OCI-LY7 (cell line): ENCODE data around the gene DBI.

Source experiments
- EZH2phosphoT487 ChIP-seq: fragments of 200-600 bp; sonication (generic); IDR thresholded peaks from 2 replicates; pipeline ENCODE4 v1.6.1; 2018; ENCODE audit warnings: low read depth, borderline replicate concordance, mild to moderate bottlenecking, mixed run types, antibody characterized with exemption, low read length, moderate library complexity, mixed read lengths
- TF ChIP-seq, protein P1 (sequence below): fragments of 200-600 bp; sonication (generic); conservative IDR thresholded peaks from 2 replicates; pipeline ENCODE4 v1.5.1; 2014; ENCODE audit warnings: mild to moderate bottlenecking, antibody characterized with exemption, low read length, moderate library complexity, mixed read lengths

DNA sequence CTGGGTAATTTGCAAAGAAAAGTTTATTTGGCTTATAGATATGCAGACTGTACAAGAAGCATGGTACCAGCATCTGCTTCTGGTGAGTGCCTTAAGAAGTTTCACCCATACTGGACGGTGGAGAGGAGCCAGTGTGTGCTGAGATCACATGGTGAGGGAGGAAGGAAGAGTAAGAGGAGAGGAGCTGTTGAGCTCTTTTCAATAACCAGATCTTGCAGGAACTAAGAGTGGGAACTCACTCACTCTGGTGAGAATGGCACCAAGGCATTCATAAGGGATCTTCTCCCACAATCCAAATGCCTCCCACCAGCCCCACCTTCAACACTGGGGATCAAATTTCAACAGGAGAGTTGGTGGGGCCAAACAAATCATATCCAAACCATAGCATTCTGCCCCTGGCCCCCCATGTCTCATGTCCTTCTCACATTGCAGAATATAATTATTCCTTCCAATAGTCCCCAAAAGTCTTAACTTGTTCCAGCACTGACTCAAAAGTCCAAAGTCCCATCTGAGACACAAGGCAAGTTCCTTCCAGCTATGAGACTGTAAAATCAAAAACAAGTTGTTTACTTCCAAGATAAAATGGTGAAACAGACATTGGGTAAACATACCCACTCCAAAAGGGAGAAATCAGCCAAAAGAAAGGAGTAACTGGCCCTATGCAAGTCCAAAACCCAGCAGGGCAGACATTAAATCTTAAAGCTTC lies 53.2 kb downstream of the DBI start:
- TF ChIP-seq, protein P1, sequence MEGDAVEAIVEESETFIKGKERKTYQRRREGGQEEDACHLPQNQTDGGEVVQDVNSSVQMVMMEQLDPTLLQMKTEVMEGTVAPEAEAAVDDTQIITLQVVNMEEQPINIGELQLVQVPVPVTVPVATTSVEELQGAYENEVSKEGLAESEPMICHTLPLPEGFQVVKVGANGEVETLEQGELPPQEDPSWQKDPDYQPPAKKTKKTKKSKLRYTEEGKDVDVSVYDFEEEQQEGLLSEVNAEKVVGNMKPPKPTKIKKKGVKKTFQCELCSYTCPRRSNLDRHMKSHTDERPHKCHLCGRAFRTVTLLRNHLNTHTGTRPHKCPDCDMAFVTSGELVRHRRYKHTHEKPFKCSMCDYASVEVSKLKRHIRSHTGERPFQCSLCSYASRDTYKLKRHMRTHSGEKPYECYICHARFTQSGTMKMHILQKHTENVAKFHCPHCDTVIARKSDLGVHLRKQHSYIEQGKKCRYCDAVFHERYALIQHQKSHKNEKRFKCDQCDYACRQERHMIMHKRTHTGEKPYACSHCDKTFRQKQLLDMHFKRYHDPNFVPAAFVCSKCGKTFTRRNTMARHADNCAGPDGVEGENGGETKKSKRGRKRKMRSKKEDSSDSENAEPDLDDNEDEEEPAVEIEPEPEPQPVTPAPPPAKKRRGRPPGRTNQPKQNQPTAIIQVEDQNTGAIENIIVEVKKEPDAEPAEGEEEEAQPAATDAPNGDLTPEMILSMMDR = no peak
- no peak for TF ChIP-seq EZH2phosphoT487
